ENCODE results near the gene PRC1. TPM values are rescaled to one million over a fixed set of nuclear protein-coding genes. Genes with fewer than 3 reads are reported as not detected.

The PRC1 gene
- total RNA-seq, 1 donor from 2014 or later: 19.5 TPM

DNA sequence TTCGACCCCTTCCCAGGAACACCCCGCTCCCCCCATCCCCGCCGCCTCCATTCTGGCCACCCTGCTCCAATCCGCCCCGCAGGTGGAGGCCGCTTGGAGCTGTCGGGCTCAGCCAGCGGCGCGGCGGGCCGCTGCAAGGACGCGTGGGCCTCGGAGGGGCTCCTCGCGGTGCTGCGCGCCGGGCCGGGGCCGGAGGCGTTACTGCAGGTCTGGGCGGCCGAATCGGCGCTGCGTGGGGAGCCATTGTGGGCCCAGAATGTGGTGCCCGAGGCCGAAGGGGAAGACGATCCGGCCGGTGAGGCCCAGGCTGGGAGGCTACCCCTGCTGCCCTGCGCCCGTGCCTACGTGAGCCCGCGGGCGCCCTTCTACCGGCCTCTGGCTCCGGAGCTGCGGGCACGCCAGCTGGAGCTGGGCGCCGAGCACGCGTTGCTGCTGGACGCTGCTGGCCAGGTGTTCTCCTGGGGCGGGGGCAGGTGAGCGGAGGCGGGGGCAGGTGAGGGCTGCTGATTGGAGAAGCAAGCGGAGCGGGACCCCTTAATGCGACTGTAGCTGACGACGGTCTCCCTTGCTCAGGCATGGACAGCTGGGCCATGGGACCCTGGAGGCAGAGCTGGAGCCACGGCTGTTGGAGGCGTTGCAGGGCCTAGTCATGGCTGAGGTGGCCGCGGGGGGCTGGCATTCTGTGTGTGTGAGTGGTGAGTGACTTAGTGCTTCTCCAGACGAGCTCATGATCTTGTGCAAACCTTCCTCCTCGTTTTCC lies 37.1 kb downstream of the PRC1 start:
- TF ChIP-seq, protein P1, sequence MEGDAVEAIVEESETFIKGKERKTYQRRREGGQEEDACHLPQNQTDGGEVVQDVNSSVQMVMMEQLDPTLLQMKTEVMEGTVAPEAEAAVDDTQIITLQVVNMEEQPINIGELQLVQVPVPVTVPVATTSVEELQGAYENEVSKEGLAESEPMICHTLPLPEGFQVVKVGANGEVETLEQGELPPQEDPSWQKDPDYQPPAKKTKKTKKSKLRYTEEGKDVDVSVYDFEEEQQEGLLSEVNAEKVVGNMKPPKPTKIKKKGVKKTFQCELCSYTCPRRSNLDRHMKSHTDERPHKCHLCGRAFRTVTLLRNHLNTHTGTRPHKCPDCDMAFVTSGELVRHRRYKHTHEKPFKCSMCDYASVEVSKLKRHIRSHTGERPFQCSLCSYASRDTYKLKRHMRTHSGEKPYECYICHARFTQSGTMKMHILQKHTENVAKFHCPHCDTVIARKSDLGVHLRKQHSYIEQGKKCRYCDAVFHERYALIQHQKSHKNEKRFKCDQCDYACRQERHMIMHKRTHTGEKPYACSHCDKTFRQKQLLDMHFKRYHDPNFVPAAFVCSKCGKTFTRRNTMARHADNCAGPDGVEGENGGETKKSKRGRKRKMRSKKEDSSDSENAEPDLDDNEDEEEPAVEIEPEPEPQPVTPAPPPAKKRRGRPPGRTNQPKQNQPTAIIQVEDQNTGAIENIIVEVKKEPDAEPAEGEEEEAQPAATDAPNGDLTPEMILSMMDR (IDR thresholded peaks at IDR 0.05; ENCODE audit: unreplicated experiment): no peak
- H3K27me3 Mint-ChIP-seq (ENCODE audit: unreplicated experiment): peaks cover 16% of the 10 kb centered on the region
- no peaks in the 10 kb centered on the region for H3K9me3 Mint-ChIP-seq (ENCODE audit: unreplicated experiment)
- peaks cover 14% of the 10 kb centered on the region for H3K36me3 Mint-ChIP-seq (ENCODE audit: low read depth, unreplicated experiment)
- DNase-seq (ENCODE audit: low spot score): peak; percentile 41
- peak overlapping the region; percentile 86 for H3K4me3 Mint-ChIP-seq (ENCODE audit: unreplicated experiment)
- peaks cover 2% of the 10 kb centered on the region for H3K4me1 Mint-ChIP-seq (ENCODE audit: unreplicated experiment)
- no peak overlapping the region for H3K27ac Mint-ChIP-seq (ENCODE audit: unreplicated experiment)

DNA sequence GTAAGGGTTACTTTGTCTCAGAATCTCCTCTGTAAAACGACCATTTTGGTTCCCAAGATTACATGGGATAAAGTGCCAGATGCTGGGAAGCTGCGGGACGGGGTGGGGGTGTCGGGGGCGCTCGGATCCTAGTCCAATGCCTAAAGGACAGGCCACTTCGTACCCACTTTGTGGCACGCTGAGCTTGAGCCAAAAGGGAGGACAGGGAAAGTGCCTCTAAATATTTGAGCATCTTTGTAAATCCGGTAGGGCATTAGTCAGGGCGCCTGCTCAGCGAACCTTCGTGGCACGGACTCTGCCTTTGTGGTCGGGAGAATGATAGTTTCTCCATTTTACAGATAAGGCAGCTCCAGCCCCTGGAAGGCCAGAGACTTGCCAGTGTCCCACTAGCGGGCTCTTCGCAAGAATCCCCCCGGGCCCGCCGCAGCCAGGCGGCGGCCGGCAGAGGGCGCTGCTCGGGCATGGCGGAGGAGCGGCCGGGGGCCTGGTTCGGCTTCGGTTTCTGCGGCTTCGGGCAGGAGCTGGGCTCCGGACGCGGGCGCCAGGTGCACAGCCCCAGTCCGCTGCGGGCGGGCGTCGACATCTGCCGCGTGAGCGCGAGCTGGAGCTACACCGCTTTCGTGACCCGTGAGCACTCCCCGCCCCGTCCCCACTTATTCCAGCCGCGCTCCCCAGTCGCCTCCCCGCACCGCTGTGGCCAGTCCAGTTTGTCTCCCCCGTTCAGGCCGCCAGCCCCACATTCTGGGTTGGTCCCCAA lies 37.9 kb downstream of the PRC1 start:
- Mint-ChIP-seq H3K4me3 (ENCODE audit: unreplicated experiment) (no peak overlapping the region), H3K36me3 (ENCODE audit: low read depth, unreplicated experiment) (peaks cover 19% of the 10 kb centered on the region), H3K9me3 (ENCODE audit: unreplicated experiment) (no peaks in the 10 kb centered on the region), H3K27ac (ENCODE audit: unreplicated experiment) (no peak overlapping the region), H3K27me3 (ENCODE audit: unreplicated experiment) (peaks cover 12% of the 10 kb centered on the region), H3K4me1 (ENCODE audit: unreplicated experiment) (peaks cover 2% of the 10 kb centered on the region)
- peak; percentile 96 for DNase-seq (ENCODE audit: low spot score)
- TF ChIP-seq, protein P1 (IDR thresholded peaks at IDR 0.05; ENCODE audit: unreplicated experiment): peak; percentile 95

DNA sequence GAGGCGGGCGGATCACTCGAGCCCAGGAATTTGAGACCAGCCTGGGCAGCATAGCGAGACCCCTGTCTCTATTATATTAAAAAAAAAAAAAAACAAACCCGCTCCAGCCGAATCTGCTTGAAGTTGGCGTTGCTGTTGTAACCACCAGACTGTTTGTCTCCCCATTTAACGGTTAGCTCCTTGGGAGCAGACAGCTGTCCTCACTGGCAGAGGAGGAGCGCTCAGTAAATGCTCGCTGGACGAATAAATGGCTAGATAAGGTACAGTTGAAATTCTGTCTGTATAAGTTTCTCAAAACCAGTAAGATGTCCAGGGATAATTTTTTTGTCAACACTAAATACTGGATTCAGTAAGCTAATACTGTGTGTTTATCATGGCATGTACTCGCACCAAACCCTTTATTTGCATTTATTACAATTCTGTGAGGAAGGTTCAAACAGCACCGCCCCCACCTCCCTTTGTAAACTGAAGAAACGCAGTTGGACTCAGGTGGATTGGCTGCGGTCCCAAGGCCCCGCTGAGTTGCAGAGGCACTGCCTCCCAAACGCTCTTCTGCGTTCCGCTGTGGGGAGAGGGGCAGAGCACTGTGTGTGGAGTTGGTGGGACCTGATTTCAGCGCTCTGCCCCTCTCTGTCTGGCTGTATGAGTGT lies 38.6 kb downstream of the PRC1 start:
- Mint-ChIP-seq H3K36me3 (ENCODE audit: low read depth, unreplicated experiment) (peaks cover 15% of the 10 kb centered on the region), H3K9me3 (ENCODE audit: unreplicated experiment) (no peaks in the 10 kb centered on the region), H3K27me3 (ENCODE audit: unreplicated experiment) (peaks cover 12% of the 10 kb centered on the region), H3K4me3 (ENCODE audit: unreplicated experiment) (no peak overlapping the region), H3K27ac (ENCODE audit: unreplicated experiment) (peak overlapping the region; percentile 42), H3K4me1 (ENCODE audit: unreplicated experiment) (peaks cover 2% of the 10 kb centered on the region)
- TF ChIP-seq, protein P1 (IDR thresholded peaks at IDR 0.05; ENCODE audit: unreplicated experiment): no peak
- DNase-seq (ENCODE audit: low spot score): no peak

GRCh38 chr15:90954712-90955623 lies 39.4 kb downstream of the PRC1 start, which contains the start of gene RCCD1:
TSS of gene RCCD1 (plus strand) at chr15:90954884. CDS start at chr15:90956735, 1,851 bp downstream.
- peaks cover 2% of the 10 kb centered on the region for H3K4me1 Mint-ChIP-seq (ENCODE audit: unreplicated experiment)
- H3K27ac Mint-ChIP-seq (ENCODE audit: unreplicated experiment): peak within 1 kb of the TSS; percentile 75
- peak within 1 kb of the TSS; percentile 83 for H3K4me3 Mint-ChIP-seq (ENCODE audit: unreplicated experiment)
- peaks cover 15% of the 10 kb centered on the region for H3K36me3 Mint-ChIP-seq (ENCODE audit: low read depth, unreplicated experiment)
- TF ChIP-seq, protein P1 (IDR thresholded peaks at IDR 0.05; ENCODE audit: unreplicated experiment): peak; percentile 14
- no peaks in the 10 kb centered on the region for H3K9me3 Mint-ChIP-seq (ENCODE audit: unreplicated experiment)
- DNase-seq (ENCODE audit: low spot score): peak; percentile 87
- peaks cover 12% of the 10 kb centered on the region for H3K27me3 Mint-ChIP-seq (ENCODE audit: unreplicated experiment)
